K562 (cell line): ENCODE results near the gene EEF2. TPM values are rescaled to one million over a fixed set of nuclear protein-coding genes. Genes with fewer than 3 reads are reported as not detected.
A peak's percentile ranks its signal among the peaks of the same experiment; 100 is the strongest.

Source experiments
- ARID3B ChIP-seq: fragments of 250-450 bp; sonication (Bioruptor Pico); IDR thresholded peaks from 2 replicates; pipeline ENCODE4 v1.4.0; 2020; ENCODE audit warnings: borderline replicate concordance
- ATF3 ChIP-seq, 2 experiments: fragments of 450-650 bp in 1 of 2; sonication (generic) in 1 of 2; formaldehyde crosslinking in 1 of 2; IDR thresholded peaks in 1 of 2; conservative IDR thresholded peaks in 1 of 2; 2 replicates each; pipeline versions ENCODE4 v1.6.1 to v1.8.1; 2016 to 2023; ENCODE audit warnings: mild to moderate bottlenecking in 2 of 2, moderate library complexity in 2 of 2, inconsistent platforms in 1 of 2, missing genetic modification reagents in 1 of 2
- CC2D1A ChIP-seq: fragments of 450-650 bp; IDR thresholded peaks from 2 replicates; pipeline ENCODE4 v1.6.1; 2017; ENCODE audit warnings: mild to moderate bottlenecking
- CHD2 ChIP-seq: IDR thresholded peaks from 2 replicates; pipeline ENCODE4 v1.6.1; 2011; ENCODE audit warnings: low read depth, low read length
- GABPB2 ChIP-seq: fragments of 250-450 bp; sonication (Bioruptor Pico); conservative IDR thresholded peaks from 2 replicates; pipeline ENCODE4 v1.5.1; 2021; ENCODE audit warnings: mild to moderate bottlenecking
- GMEB1 ChIP-seq: fragments of 250-450 bp; sonication (Bioruptor Pico); IDR thresholded peaks from 2 replicates; pipeline ENCODE4 v1.4.0; 2020; ENCODE audit warnings: mild to moderate bottlenecking
- ID3 ChIP-seq, 2 experiments: fragments of 250-450 bp in 1 of 2; fragments of 450-650 bp in 1 of 2; sonication (Bioruptor Pico) in 1 of 2; IDR thresholded peaks; 2 replicates each; pipeline versions ENCODE4 v1.6.1 to v1.8.0; 2016 to 2021; ENCODE audit warnings: mild to moderate bottlenecking in 2 of 2, moderate library complexity in 2 of 2, missing compliant biosample characterization in 1 of 2, missing genetic modification characterization in 1 of 2
- ILK ChIP-seq: fragments of 450-650 bp; IDR thresholded peaks from 2 replicates; pipeline ENCODE4 v1.6.1; 2016; ENCODE audit warnings: missing genetic modification characterization, low read depth, mild to moderate bottlenecking, missing compliant biosample characterization, moderate library complexity, borderline replicate concordance
- MCM2 ChIP-seq: fragments of 450-650 bp; IDR thresholded peaks from 2 replicates; pipeline ENCODE4 v1.6.1; 2017; ENCODE audit warnings: low read depth, mild to moderate bottlenecking
- NBN ChIP-seq: fragments of 450-650 bp; IDR thresholded peaks from 2 replicates; pipeline ENCODE4 v1.6.1; 2016; ENCODE audit warnings: low read depth, mild to moderate bottlenecking
- PTTG1 ChIP-seq: fragments of 450-650 bp; IDR thresholded peaks from 2 replicates; pipeline ENCODE4 v1.6.1; 2016; ENCODE audit warnings: low read depth, mild to moderate bottlenecking, missing genetic modification characterization, missing compliant biosample characterization
- RB1 ChIP-seq: fragments of 450-650 bp; IDR thresholded peaks from 2 replicates; pipeline ENCODE4 v1.6.1; 2017; ENCODE audit warnings: low read depth, mild to moderate bottlenecking
- SNAPC5 ChIP-seq: fragments of 250-450 bp; sonication (Bioruptor Pico); IDR thresholded peaks from 2 replicates; pipeline ENCODE4 v1.8.0; 2021; ENCODE audit warnings: moderate library complexity, mild to moderate bottlenecking, inconsistent platforms
- ZBTB33 ChIP-seq: sonication (generic); formaldehyde crosslinking; IDR thresholded peaks from 2 replicates; pipeline ENCODE4 v1.8.1; 2023; ENCODE audit warnings: mild to moderate bottlenecking, missing genetic modification reagents
- ZBTB9 ChIP-seq: fragments of 450-650 bp; formaldehyde crosslinking; IDR thresholded peaks from 2 replicates; pipeline ENCODE4 v1.4.0; 2020; ENCODE audit warnings: mild to moderate bottlenecking, moderate library complexity
- ZKSCAN8 ChIP-seq: fragments of 200-800 bp; sonication (Bioruptor generic); IDR thresholded peaks from 2 replicates; pipeline ENCODE4 v1.6.1; 2016; ENCODE audit warnings: missing genetic modification characterization, missing compliant biosample characterization
- ZNF263 ChIP-seq: sonication (generic); formaldehyde crosslinking; IDR thresholded peaks from 2 replicates; pipeline ENCODE4 v1.8.0; 2022; ENCODE audit warnings: mild to moderate bottlenecking, missing genetic modification reagents, borderline replicate concordance
- polyA plus RNA-seq, 8 experiments: library from polyadenylated mRNA; depleted of rRNA in 4 of 8; stranded (reverse) in 5 of 8; unstranded in 3 of 8; fragments of >200 nt; fragmentation: Nextera tagmentation in 2 of 8; fragmentation: Illumina TruSeq in 1 of 8; extraction: Ambion mirVana in 2 of 8; extraction: Trizol in 1 of 8; gene quantifications; 2 replicates each; pipeline versions ENCODE4 v1.2.1 to v1.2.3, GENCODE V29; 2011 to 2014; ENCODE audit warnings: inconsistent platforms in 1 of 8, missing spikeins in 1 of 8
- total RNA-seq, 7 experiments: library from RNA; depleted of rRNA in 6 of 7; stranded (reverse); fragments of >200 nt in 6 of 7; fragmentation: Illumina TruSeq in 2 of 7; extraction: Trizol in 2 of 7; gene quantifications; 2 replicates each; pipeline versions ENCODE4 v1.2.1 to v1.2.3, GENCODE V29; 2011 to 2021; ENCODE audit warnings: low replicate concordance in 1 of 7

EEF2 gene
- total and polyA plus RNA-seq, 9 of the 15 experiments (the other 6 are each of a cell fraction or from before 2014, with no cell fraction given) = 372 to 3,003 (median 1,453) TPM

- TF ChIP-seq ATF3 (IDR thresholded peaks at IDR 0.05) = peak; percentile 95
- TF ChIP-seq ATF3 (CRISPR knock-in tag; conservative IDR thresholded peaks at IDR 0.05) = peak; percentile 98
- no peak for TF ChIP-seq ZKSCAN8
- peak; percentile 54; the same call in 1 of the 2 replicates for TF ChIP-seq NBN
- no peak for TF ChIP-seq ILK (tag)
- peak; percentile 51; the same call in 1 of the 2 replicates for TF ChIP-seq ZNF263 (CRISPR knock-in tag)
- no peak for TF ChIP-seq CC2D1A
- no peak for TF ChIP-seq SNAPC5 (CRISPR knock-in tag)
- TF ChIP-seq GABPB2 (CRISPR knock-in tag) = no peak
- no peak for TF ChIP-seq ARID3B
- peak; percentile 84; the same call in 1 of the 2 replicates for TF ChIP-seq ZBTB9 (CRISPR knock-in tag)
- no peak for TF ChIP-seq CHD2
- TF ChIP-seq GMEB1 (CRISPR knock-in tag) = peak; percentile 86
- TF ChIP-seq ID3 (CRISPR knock-in tag; IDR thresholded peaks at IDR 0.05) = no peak
- TF ChIP-seq ID3 (tag; IDR thresholded peaks at IDR 0.05) = peak; percentile 77
- no peak for TF ChIP-seq MCM2
- no peak for TF ChIP-seq PTTG1 (tag)
- TF ChIP-seq ZBTB33 (CRISPR knock-in tag) = peak; percentile 88
- peak; percentile 93 for TF ChIP-seq RB1
These were observed at the start of gene EEF2 (continued) for GRCh38 chr19:3984908-3985642.
